Measurements from ENCODE around the gene ZNRF3. TPM values are rescaled to one million over a fixed set of nuclear protein-coding genes. Genes with fewer than 3 reads are reported as not detected.
A peak's percentile ranks its signal among the peaks of the same experiment; 100 is the strongest.
"Not testable (repeated sequence)": the region's sequence is repeated elsewhere in the genome, so short reads cannot be mapped to it uniquely, and the experiment has no call there.

ZNRF3 gene
- total RNA-seq, 1 experiment from 2014 or later, result 9.7 TPM

DNA sequence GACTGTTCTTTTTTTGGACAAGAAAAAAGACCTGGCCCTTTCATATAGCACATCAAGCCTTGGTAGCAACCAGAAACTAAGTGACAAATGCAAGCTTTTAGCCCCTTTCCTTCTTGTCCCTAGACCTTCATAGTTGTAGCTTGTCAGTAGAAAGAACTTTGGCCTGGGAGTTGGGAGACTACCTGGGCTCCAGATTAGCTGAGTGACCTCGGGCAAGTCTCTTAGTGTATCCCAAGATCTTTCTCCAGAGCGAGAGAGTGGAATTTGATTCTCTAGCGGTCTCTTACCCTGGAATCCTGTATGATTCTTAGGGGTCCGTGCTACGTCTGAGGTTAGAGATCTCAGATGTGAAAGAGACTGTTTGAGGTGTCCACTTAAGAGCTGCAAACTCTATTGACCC is 59.0 kb downstream of the ZNRF3 start:
- no peaks in the 10 kb centered on the region for H3K4me1 ChIP-seq
- no peaks in the 10 kb centered on the region for H3K27me3 ChIP-seq
- no peak overlapping the region for H3K4me3 ChIP-seq
- no peaks in the 10 kb centered on the region for H3K9me3 ChIP-seq (replicated peaks)
- H3K36me3 ChIP-seq, result no peaks in the 10 kb centered on the region
- H3K27ac ChIP-seq, result no peak overlapping the region
- no peak for DNase-seq

DNA sequence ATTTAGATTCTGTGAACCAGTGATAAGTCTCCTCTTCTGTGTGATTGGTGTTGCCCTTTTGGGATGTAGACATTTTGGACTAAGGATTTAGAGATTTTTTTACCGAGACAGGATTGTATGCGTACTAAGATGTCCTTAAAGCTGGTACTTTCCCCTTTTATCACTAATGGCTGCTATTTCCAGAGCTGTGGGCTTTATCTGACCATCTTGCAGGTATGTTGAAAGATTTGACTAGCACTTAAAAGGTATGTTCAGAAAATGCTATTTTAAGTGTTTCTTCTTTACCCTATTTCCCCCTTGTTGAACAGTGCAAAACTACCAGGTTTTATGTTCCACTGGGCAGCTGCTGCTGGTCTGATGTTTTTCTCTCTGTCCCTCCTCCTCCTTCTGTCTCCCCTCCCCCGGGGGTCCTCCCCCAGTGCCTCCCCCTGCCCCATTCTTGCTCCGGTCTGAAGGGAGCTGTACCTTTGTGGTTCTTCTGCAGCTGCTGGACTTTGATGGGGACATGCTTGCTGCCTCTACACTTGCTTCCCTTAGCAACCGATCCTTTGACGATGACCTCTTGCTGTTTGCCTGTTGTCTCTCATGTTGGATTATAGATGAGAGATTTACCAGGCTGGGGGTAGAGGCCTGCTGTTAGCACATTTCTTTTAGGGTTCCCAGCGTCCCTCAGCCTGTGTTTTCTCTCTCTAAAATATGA is 59.6 kb downstream of the ZNRF3 start:
- Histone ChIP-seq H3K4me3 (no peak overlapping the region), H3K36me3 (no peaks in the 10 kb centered on the region), H3K27ac (no peak overlapping the region), H3K4me1 (no peaks in the 10 kb centered on the region), H3K27me3 (no peaks in the 10 kb centered on the region), H3K9me3 (replicated peaks) (no peaks in the 10 kb centered on the region)
- peak in 1 of 2 experiments; percentile 18 for DNase-seq

DNA sequence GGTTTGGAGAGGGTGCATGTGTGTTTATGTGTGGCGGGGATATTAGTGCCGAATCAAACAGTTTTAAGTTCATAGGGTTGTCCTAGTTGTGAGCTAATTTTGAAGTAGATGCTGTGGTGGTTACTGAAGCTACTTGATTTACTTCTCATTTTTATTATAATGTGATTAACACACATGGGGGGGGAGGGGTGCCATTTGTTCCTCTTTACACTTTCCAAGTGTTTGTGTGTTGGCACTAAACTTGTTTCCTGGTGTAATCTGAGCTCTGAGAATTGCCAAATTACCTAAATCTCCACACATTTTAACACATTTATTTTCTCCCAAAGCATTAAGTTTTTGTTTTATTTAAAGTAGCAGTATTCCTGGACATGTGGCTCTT is 60.1 kb downstream of the ZNRF3 start:
- Histone ChIP-seq H3K27ac (no peak overlapping the region), H3K27me3 (no peaks in the 10 kb centered on the region), H3K4me3 (no peak overlapping the region), H3K36me3 (no peaks in the 10 kb centered on the region), H3K9me3 (replicated peaks) (no peaks in the 10 kb centered on the region), H3K4me1 (no peaks in the 10 kb centered on the region)
- no peak for DNase-seq

DNA sequence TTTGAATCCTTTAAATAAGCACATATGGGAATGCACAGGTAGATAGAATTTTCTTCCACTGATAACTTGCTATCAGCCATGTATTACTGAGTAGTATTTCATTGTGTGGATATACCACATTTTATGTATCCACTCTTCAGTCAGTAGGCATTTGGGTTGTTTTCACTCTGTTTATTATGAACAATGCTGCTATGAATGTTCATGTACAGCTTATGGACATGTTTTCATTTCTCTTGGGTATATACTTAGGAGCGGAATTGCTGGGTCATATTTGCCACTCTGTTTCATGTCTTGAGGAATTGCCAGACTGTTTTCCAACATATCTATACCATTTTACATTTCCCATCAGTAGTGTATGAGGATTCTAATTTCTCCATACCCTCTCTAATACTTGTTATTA is 63.8 kb downstream of the ZNRF3 start:
- peaks cover 16% of the 10 kb centered on the region for H3K4me1 ChIP-seq
- no peak for DNase-seq
- no peak overlapping the region for H3K27ac ChIP-seq
- no peaks in the 10 kb centered on the region for H3K9me3 ChIP-seq (replicated peaks)
- H3K36me3 ChIP-seq, result no peaks in the 10 kb centered on the region
- H3K27me3 ChIP-seq, result no peaks in the 10 kb centered on the region
- H3K4me3 ChIP-seq, result no peak overlapping the region

DNA sequence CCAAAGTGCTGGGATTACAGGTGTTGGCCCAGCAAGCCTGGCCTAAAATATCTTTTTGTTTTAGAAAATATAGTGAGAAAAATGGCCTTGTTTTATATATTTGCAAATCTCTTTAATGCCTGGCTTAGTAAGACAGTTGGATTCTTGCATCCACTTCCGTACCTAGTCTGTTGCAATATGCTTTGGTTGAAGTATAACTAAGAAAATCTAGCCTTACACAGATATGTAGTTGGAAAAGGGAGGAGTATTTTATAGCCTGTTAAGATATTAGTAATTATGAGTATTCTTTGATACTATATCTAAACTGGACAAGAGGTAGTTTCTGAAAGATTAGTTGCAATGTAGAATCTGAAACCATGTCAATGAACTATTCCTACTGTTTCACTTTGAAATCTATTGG is 65.1 kb downstream of the ZNRF3 start:
- H3K4me3 ChIP-seq, result no peak overlapping the region
- no peaks in the 10 kb centered on the region for H3K9me3 ChIP-seq (replicated peaks)
- no peaks in the 10 kb centered on the region for H3K36me3 ChIP-seq
- H3K27ac ChIP-seq, result no peak overlapping the region
- no peaks in the 10 kb centered on the region for H3K27me3 ChIP-seq
- DNase-seq, result no peak
- H3K4me1 ChIP-seq, result peaks cover 27% of the 10 kb centered on the region

DNA sequence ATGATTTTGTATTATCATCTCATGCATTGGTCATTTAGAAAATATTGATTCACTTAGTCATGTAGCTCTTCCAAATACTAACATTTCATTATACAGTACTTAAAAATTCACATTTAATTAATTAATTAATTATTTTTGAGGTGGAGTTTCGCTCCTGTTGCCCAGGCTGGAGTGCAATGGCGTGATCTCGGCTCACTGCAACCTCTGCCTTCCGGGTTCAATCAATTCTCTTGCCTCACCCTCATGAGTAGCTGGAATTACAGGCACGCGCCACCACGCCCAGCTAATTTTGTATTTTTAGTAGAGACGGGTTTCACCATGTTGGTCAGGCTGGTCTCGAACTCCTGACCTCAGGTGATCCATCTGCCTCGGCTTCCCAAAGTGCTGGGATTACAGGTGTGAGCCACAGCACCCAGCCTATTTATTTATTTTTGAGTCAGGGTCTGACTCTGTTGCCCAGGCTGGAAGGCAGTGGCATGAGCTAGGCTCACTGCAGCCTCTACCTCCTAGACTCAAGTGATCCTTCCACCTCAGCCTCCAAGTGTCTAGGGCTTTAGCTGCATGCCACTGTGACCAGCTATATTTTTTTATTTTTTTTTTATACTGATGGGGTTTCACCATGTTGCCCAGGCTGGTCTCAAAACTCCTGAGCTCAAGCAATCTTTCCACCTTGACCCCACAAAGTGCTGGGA is 65.6 kb downstream of the ZNRF3 start:
- not testable (repeated sequence) for H3K36me3 ChIP-seq; DNase-seq; H3K4me3 ChIP-seq; H3K9me3 ChIP-seq (replicated peaks); H3K27me3 ChIP-seq; H3K27ac ChIP-seq
- peaks cover 33% of the 10 kb centered on the region for H3K4me1 ChIP-seq

DNA sequence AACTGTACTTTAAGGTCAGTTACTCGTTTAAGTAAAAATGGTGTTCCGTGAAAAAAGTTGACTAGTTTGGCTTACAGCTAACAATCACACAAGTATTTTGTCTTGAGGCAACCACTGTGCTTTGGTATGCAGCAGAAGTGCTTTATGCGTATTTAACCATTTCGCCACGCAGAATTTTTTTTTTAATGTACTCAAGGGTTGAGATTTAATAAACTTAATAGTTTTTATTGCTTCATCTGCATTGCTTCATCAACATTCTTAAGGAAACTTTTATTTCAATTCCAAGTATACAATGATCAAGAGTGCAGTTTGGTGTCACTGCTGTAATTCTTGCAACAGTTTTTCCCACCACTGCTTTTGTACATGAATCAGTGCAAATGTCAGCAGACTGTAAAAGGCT is 66.4 kb downstream of the ZNRF3 start:
- H3K27me3 ChIP-seq, result no peaks in the 10 kb centered on the region
- DNase-seq, result no peak
- H3K36me3 ChIP-seq, result no peaks in the 10 kb centered on the region
- H3K4me3 ChIP-seq, result no peak overlapping the region
- H3K4me1 ChIP-seq, result peaks cover 34% of the 10 kb centered on the region
- H3K9me3 ChIP-seq (replicated peaks), result no peaks in the 10 kb centered on the region
- H3K27ac ChIP-seq, result no peak overlapping the region

DNA sequence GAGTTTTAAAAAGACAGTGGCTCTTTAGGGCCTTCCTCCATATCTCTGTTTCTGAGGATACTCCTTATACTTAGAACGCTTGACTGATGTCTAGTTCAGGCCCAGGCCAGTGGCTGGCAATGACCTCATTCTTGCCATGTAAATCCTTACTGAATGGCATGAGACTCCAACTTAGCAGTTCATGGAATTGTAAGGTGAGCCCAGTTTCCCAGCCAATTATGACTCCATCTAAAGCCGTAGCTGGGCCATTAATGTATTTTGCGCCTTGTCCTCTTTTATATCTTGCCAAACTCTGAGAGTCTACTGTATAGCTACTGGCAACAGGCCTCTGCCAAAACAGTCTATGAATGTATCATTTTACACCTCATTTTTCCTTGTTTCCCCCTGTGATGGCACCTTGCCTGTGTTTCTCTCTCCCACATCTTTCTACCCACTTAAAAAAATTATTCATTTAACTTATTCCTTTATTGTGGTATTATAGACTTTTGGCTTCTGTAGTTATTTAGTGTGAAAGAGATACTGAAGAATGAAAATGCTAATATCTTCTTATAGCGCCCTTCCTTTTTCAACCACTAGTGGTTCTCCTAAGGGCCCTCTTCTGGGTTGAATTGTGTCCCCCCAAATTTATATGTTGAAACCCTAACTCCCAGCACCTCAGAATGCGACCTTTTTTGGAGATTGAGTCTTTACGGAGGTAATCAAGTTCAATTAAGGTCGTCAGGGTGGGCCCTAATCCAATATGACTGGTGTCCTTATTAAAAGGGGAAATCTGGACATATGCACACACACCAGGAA is 67.4 kb downstream of the ZNRF3 start:
- peak in 1 of 2 experiments; percentile 26 for DNase-seq
- H3K4me3 ChIP-seq, result no peak overlapping the region
- H3K4me1 ChIP-seq, result peaks cover 34% of the 10 kb centered on the region
- H3K27me3 ChIP-seq, result no peaks in the 10 kb centered on the region
- no peaks in the 10 kb centered on the region for H3K36me3 ChIP-seq
- no peaks in the 10 kb centered on the region for H3K9me3 ChIP-seq (replicated peaks)
- H3K27ac ChIP-seq, result no peak overlapping the region

DNA sequence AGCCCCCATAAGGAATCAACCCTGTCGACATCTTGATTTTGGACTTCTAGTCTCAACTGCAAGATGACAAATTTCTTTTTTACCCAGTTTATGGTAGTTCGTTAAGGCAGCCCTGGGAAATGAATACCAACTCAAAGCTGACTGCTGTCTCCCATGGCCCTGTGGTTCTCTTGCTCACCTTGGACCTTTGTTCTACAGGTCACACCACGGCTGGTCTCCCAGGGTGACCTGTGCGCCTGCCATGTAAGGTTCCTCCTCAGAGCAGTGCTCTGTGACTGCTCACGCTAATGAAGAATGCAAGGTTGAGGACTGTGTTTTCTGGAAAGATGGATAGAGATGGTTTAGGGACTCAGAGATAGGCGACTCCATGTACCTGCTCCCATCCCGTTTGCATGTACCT is 68.2 kb downstream of the ZNRF3 start:
- Histone ChIP-seq H3K36me3 (no peaks in the 10 kb centered on the region), H3K27ac (peak overlapping the region; percentile 90), H3K9me3 (replicated peaks) (no peaks in the 10 kb centered on the region), H3K27me3 (no peaks in the 10 kb centered on the region), H3K4me1 (peaks cover 34% of the 10 kb centered on the region), H3K4me3 (no peak overlapping the region)
- DNase-seq, result no peak

DNA sequence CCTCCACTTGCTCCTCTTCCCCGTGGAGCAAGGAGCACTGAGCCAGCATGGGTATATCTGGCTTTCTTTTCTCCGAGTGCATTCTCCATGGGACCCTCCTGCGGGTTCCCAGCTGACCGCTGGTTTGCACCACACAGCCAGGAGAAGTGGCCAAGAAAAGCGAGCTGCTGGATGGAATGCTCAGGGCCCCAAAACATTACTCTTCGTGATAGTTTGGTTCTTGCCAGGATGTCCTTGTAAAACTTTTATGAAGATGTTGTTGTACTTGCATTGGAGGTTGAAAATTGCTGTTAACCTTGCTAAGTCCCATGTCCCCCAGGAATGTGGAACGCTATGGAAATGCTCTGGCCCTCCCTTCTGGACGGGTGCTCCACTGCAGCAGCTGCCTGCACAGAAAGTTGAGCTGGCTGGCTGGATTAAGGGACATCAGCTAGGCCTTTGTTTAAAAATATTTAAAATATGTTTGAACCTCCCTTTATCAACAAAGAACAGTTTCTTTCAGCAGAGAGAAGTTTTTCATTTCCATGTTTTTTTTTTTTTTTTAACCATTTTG is 68.7 kb downstream of the ZNRF3 start:
- peak; percentile 82 to 84 for DNase-seq
- peak overlapping the region; percentile 8; the same call in 1 of the 2 replicates for H3K4me3 ChIP-seq
- no peaks in the 10 kb centered on the region for H3K9me3 ChIP-seq (replicated peaks)
- H3K36me3 ChIP-seq, result no peaks in the 10 kb centered on the region
- peak overlapping the region; percentile 90 for H3K27ac ChIP-seq
- H3K4me1 ChIP-seq, result peaks cover 34% of the 10 kb centered on the region
- H3K27me3 ChIP-seq, result no peaks in the 10 kb centered on the region

DNA sequence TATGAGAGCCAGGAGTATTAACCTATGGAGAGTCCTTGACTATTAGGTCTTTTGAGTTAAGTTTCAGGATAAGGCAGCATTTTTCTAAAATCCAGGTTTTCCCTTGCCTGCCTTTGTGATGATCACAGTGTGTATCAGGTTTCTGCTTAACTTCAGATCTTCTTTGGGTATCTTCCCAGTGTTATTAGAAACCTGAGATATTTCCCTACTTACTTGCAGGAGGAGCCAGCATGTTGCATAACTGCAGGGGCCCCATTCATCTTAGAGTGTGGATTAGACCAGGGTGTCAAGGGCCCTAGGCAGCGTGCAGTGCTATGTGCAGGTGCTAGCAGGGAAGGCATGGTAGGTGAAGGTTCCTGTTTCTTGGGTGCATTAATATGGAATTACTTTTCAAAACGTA is 69.5 kb downstream of the ZNRF3 start:
- Histone ChIP-seq H3K4me3 (peak overlapping the region; percentile 8; the same call in 1 of the 2 replicates), H3K9me3 (replicated peaks) (no peaks in the 10 kb centered on the region), H3K27ac (peak overlapping the region; percentile 90), H3K4me1 (peaks cover 34% of the 10 kb centered on the region), H3K36me3 (no peaks in the 10 kb centered on the region), H3K27me3 (no peaks in the 10 kb centered on the region)
- DNase-seq, result peak; percentile 41 to 59

DNA sequence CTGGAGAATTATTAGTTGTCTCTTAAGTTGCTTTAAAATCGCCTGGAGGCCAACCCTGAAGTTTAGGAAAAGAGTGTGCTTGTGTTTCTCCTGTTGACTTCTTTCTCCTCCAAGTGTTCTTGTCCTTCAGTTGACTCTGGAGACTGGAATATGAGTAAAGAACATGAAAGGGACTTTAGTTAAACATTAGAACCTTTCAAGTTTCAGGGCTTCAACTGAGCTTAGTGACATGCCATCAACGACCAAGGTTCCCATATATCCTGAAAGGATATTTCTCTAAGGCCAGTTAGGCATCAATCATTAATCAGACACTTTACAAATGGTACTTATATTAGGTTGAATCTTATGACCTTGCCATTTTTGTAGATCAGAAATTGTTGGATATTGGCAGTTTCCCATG is 70.0 kb downstream of the ZNRF3 start:
- Histone ChIP-seq H3K4me1 (peaks cover 34% of the 10 kb centered on the region), H3K9me3 (replicated peaks) (no peaks in the 10 kb centered on the region), H3K36me3 (no peaks in the 10 kb centered on the region), H3K27me3 (no peaks in the 10 kb centered on the region), H3K4me3 (no peak overlapping the region), H3K27ac (peak overlapping the region; percentile 90)
- DNase-seq, result no peak

DNA sequence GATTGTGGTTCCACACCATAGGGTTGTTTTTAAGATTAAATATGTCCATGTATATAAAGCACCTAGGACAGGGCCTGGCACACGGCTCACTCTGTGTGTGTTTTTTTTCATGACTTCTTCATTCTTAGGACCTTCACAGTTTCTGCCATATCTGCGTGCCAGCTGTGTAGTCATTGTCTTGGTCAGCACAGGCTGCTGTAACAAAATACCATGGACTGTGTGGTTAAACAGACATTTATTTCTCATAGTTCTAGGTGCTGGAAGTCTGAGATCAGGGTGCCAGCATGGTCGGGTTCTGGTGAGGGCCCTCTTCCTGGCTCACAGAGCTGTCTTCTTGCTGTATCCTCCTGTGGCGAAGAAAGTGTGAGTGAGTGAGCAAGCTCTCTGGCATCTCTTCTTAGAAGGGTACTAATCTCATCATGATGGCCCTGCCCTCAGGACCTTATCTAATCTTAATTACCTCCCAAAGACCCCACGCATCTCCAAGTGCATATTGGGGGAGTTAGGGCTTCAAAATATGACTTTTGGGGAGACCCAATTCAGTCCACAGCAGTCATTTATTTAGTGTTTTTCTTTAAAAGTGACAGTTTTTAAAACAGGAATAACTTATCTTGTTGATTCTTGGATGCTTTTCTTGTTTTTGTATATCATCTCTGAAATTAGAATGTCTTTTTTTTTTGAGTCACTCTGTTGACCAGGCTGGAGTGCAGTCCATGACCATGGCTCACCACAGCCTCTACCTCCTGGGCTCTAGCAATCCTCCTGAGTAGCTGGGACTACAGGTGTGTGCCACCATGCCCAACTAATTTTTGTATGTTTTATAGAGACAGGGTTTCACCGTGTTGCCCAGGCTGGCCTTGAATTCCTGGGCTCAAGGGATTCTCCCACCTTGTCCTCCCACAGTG is 70.9 kb downstream of the ZNRF3 start:
- Histone ChIP-seq H3K9me3 (replicated peaks) (no peaks in the 10 kb centered on the region), H3K36me3 (no peaks in the 10 kb centered on the region), H3K4me1 (peaks cover 34% of the 10 kb centered on the region), H3K27ac (no peak overlapping the region), H3K27me3 (no peaks in the 10 kb centered on the region), H3K4me3 (no peak overlapping the region)
- no peak for DNase-seq

DNA sequence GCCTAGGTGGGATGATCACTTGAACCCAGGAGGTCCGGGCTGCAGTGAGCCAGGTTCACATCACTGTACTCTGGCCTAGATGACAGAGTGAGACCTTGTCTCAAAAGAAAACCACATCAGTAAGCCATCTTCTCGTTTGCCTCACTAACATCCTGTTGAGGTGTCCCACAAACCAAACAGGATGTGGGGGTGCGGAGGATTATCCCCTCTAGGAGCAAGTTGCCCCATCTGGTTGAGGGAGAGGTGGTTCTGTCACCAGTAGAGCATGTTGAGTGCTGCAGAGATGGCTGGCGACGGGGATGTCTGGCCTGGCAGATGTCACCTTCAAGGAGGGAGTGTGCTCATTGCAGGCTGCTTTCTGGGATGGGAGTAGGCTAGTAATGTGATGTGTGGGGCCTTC is 72.4 kb downstream of the ZNRF3 start:
- Histone ChIP-seq H3K9me3 (replicated peaks) (no peaks in the 10 kb centered on the region), H3K4me3 (no peak overlapping the region), H3K27me3 (no peaks in the 10 kb centered on the region), H3K27ac (no peak overlapping the region), H3K4me1 (peaks cover 29% of the 10 kb centered on the region), H3K36me3 (no peaks in the 10 kb centered on the region)
- peak in 1 of 2 experiments; percentile 17 for DNase-seq
